ENCODE measurements around the gene NOC4L.

DNA sequence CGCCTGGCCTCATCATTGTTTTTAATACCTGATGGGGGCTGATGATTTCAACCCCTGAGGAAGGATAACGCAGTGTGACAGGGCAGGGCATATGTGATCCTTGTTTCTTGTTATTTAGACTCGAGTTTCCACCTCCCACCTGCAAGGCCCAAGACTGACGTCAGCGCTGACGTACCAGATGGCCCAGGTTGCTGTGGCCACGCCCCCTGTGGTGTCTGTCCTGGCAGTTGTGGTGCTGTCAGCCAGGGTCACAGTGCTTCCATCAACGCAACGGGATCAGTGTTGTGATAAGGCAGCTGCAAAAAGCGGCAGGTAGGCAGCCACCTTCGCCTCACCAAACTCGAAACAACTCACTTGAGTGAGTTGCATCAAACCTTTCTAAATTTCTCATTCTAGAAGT is 18.5 kb upstream of the NOC4L start:
- TF ChIP-seq, protein P1, sequence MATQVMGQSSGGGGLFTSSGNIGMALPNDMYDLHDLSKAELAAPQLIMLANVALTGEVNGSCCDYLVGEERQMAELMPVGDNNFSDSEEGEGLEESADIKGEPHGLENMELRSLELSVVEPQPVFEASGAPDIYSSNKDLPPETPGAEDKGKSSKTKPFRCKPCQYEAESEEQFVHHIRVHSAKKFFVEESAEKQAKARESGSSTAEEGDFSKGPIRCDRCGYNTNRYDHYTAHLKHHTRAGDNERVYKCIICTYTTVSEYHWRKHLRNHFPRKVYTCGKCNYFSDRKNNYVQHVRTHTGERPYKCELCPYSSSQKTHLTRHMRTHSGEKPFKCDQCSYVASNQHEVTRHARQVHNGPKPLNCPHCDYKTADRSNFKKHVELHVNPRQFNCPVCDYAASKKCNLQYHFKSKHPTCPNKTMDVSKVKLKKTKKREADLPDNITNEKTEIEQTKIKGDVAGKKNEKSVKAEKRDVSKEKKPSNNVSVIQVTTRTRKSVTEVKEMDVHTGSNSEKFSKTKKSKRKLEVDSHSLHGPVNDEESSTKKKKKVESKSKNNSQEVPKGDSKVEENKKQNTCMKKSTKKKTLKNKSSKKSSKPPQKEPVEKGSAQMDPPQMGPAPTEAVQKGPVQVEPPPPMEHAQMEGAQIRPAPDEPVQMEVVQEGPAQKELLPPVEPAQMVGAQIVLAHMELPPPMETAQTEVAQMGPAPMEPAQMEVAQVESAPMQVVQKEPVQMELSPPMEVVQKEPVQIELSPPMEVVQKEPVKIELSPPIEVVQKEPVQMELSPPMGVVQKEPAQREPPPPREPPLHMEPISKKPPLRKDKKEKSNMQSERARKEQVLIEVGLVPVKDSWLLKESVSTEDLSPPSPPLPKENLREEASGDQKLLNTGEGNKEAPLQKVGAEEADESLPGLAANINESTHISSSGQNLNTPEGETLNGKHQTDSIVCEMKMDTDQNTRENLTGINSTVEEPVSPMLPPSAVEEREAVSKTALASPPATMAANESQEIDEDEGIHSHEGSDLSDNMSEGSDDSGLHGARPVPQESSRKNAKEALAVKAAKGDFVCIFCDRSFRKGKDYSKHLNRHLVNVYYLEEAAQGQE (IDR thresholded peaks at IDR 0.05; ENCODE audit: insufficient read depth in 1 of 2, low read depth in 2 of 2, low read length in 1 of 2), result no peak
- TF ChIP-seq, protein P2, sequence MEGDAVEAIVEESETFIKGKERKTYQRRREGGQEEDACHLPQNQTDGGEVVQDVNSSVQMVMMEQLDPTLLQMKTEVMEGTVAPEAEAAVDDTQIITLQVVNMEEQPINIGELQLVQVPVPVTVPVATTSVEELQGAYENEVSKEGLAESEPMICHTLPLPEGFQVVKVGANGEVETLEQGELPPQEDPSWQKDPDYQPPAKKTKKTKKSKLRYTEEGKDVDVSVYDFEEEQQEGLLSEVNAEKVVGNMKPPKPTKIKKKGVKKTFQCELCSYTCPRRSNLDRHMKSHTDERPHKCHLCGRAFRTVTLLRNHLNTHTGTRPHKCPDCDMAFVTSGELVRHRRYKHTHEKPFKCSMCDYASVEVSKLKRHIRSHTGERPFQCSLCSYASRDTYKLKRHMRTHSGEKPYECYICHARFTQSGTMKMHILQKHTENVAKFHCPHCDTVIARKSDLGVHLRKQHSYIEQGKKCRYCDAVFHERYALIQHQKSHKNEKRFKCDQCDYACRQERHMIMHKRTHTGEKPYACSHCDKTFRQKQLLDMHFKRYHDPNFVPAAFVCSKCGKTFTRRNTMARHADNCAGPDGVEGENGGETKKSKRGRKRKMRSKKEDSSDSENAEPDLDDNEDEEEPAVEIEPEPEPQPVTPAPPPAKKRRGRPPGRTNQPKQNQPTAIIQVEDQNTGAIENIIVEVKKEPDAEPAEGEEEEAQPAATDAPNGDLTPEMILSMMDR (IDR thresholded peaks at IDR 0.05), result no peak
- TF ChIP-seq POLR2AphosphoS5 (IDR thresholded peaks at IDR 0.05; ENCODE audit: low read depth, low read length) (no peak), SIN3A (IDR thresholded peaks at IDR 0.05; ENCODE audit: borderline replicate concordance, insufficient read depth, low read depth, low read length) (no peak), TCF7L2 (IDR thresholded peaks at IDR 0.05; ENCODE audit: low read depth, low read length) (no peak)
